Aorta (tissue), 5 donors: ENCODE data around the gene COX10. TPM values are rescaled to one million over a fixed set of nuclear protein-coding genes. Genes with fewer than 3 reads are reported as not detected.
"Not testable (repeated sequence)": the region's sequence is repeated elsewhere in the genome, so short reads cannot be mapped to it uniquely, and the experiment has no call there.

Experiments used
- ATAC-seq: fragments of 200-7000 bp; cut with Tn5 transposase; one replicate; pipeline ENCODE4 v1.9.1; 2022; ENCODE audit warnings: moderate library complexity; ENCODE audit not compliant: low FRiP score
- DNase-seq, 2 donors: peaks; one replicate each; pipeline ENCODE4 v3.0.0-alpha.2; 2020
- H3K27ac ChIP-seq, 2 donors: one replicate each; pipeline ENCODE4 v1.5.1; 2013; ENCODE audit warnings: low read length in 2 of 2, mild to moderate bottlenecking in 2 of 2, moderate library complexity in 2 of 2, control low read depth in 1 of 2, inconsistent platforms in 1 of 2, low read depth in 1 of 2
- H3K27me3 ChIP-seq, 2 donors: one replicate each; pipeline ENCODE4 v1.6.1; 2013; ENCODE audit warnings: control low read depth in 1 of 2, low read length in 1 of 2, mild to moderate bottlenecking in 1 of 2, moderate library complexity in 1 of 2; ENCODE audit not compliant: insufficient read depth in 2 of 2, control insufficient read depth in 1 of 2
- H3K36me3 ChIP-seq, 2 donors: one replicate each; pipeline ENCODE4 v1.6.1; 2013; ENCODE audit warnings: control low read depth in 1 of 2, low read length in 1 of 2, mild to moderate bottlenecking in 1 of 2; ENCODE audit not compliant: insufficient read depth in 2 of 2, control insufficient read depth in 1 of 2
- H3K4me1 ChIP-seq, 2 donors: one replicate each; pipeline ENCODE4 v1.6.1; 2013; ENCODE audit warnings: low read length in 2 of 2, control low read depth in 1 of 2, mild to moderate bottlenecking in 1 of 2, moderate library complexity in 1 of 2; ENCODE audit not compliant: insufficient read depth in 2 of 2, control insufficient read depth in 1 of 2
- H3K4me3 ChIP-seq, 2 donors: one replicate each; pipeline ENCODE4 v1.5.1; 2013; ENCODE audit warnings: low read length in 2 of 2, control low read depth in 1 of 2, mild to moderate bottlenecking in 1 of 2
- H3K9me3 ChIP-seq: one replicate; pipeline ENCODE4 v1.6.1; 2013; ENCODE audit warnings: mild to moderate bottlenecking, low read length; ENCODE audit not compliant: control insufficient read depth
- WGBS, 2 donors: extraction: QIAGEN DNeasy Blood & Tissue Kit; methylation state at CpG; one replicate each; pipeline ENCODE4 v1.1.7; 2013; 5-methylcytosine and 5-hydroxymethylcytosine counted together
- intact Hi-C, 2 donors: fragments of 100-400 bp; cut with DNase I; formaldehyde crosslinking; loops; one replicate each; pipeline versions ENCODE4 v1.14.2 to v1.15.0; 2022
- long read RNA-seq, 2 donors: library from polyadenylated mRNA; unstranded; transcript quantifications; one replicate each; pipeline ENCODE4 v2.0.0, GENCODE V29; 2020 to 2021
- polyA plus RNA-seq, 2 donors: library from polyadenylated mRNA; stranded (reverse); fragments of 200-250 nt; gene quantifications; one replicate each; pipeline ENCODE4 v1.2.3, GENCODE V29; 2013
- total RNA-seq, 2 donors: library from RNA; stranded (reverse); fragmentation: NEBNext Ultra II Directional; extraction: Animal tissue kit (Norgen Biotek cat#: 25700); gene quantifications; one replicate each; pipeline ENCODE4 v1.2.1, GENCODE V29; 2021
- donor health status: healthy with polysubstance abuse.
- donor health status: Bipolar disorder and iron deficiency.
- donor health status: DM: no; HTN: no; CAD: no.
- donor health status: DM: no; HTN: no; CAD: no.
- donor health status: DM: yes; HTN: yes; CAD: no.

The COX10 gene
- total RNA-seq (1 to 10 TPM; 8.6 to 9.9 TPM), polyA plus RNA-seq (1 to 10 TPM; 2.5 to 4.6 TPM)
- long read RNA-seq, donor 1, transcript COX10-201 (7 exons, 2,873 nt) = major isoform, 6 of 19 reads
- long read RNA-seq, donor 1, partial matches to known transcripts = 7 of 19 reads
- long read RNA-seq, donor 1, other reads (novel, unspliced or antisense) = 6 of 19 reads
- long read RNA-seq, donor 2, partial matches to known transcripts = 0 of 6 reads
- long read RNA-seq, donor 2, other reads (novel, unspliced or antisense) = 1 of 6 reads

DNA sequence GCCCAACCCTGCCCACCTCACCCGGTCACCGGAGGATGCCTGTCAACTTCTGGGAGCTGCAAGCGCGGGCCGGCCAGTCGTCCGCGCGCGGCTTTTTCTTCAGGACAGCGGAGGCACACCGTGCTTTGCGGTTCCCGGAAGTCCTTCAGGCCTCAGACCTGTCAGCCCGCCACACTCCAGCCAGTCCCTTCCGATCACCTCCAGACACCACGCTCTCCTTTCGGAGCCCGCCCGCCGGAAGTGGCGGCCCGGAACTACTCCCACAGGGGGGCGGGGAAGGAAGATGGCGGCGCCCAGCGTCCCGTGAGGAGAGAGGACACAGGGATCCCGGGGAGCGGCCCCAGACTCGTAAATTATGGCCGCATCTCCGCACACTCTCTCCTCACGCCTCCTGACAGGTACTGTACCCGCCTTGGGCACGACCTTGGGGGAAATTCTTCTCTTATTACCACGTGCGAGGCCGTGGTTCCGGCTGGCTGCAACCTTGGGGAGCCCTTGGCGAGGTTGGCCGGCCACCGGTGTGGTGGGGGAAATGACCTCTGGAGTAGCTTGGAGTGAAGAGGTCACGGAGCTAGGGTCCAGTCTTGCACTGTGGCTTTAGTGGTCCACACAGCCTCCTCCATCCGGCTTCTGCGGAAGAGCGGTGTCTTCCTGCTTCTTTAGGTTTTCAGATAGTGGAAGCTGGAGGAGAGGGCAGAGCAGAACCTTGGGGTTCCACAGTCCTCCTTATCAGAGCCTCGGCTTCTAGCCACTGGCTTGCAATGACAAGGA, at the start of gene COX10:
COX10 (plus strand) TSS at position 254 of the 771 bp plus-strand sequence; CDS start at position 356, 102 bp downstream.
- intact Hi-C loops = loop anchor here in 1 of 2 donors (10.0 kb wide), 1 partner anchor 125 kb away; no protein-coding TSS in a partner anchor
- Histone ChIP-seq H3K9me3 (no peaks in the 10 kb centered on the region), H3K36me3 (no peaks in the 10 kb centered on the region), H3K4me1 (peaks cover 0 to 8% of the 10 kb centered on the region in 2 donors), H3K4me3 (peak within 1 kb of the TSS; percentile 95 to 97), H3K27ac (peak within 1 kb of the TSS in 1 of 2 donors; percentile 50), H3K27me3 (no peaks in the 10 kb centered on the region)
- 0% methylated on average over 47 to 48 of the region's 48 CpGs for WGBS, 2 donors
- DNase-seq (peak; percentile 90 to 96), ATAC-seq (peak; percentile 98)

GRCh38 chr17:14021651-14022294, 47.5 kb upstream of the COX10 start:
- H3K27ac ChIP-seq, H3K4me3 ChIP-seq, intact Hi-C loops, H3K9me3 ChIP-seq, ATAC-seq, H3K36me3 ChIP-seq, DNase-seq, H3K4me1 ChIP-seq, H3K27me3 ChIP-seq: not testable (repeated sequence)
- WGBS, 2 donors = 75 to 82% methylated on average over 5 to 7 of the region's 9 CpGs

- intact Hi-C loops, H3K27ac ChIP-seq, H3K4me3 ChIP-seq, H3K9me3 ChIP-seq, DNase-seq, H3K27me3 ChIP-seq, ATAC-seq, H3K36me3 ChIP-seq, H3K4me1 ChIP-seq: not testable (repeated sequence)
- WGBS, 2 donors = 44% methylated on average over 1 of the region's 5 CpGs; no CpG with 5 or more reads in 1 of the 2 donors
Observed at GRCh38 chr17:14029755-14030154, 39.5 kb upstream of the COX10 start.

GRCh38 chr17:14032234-14032633, 37.1 kb upstream of the COX10 start:
- H3K27me3 ChIP-seq = no peaks in the 10 kb centered on the region
- peaks cover 1% of the 10 kb centered on the region for H3K9me3 ChIP-seq
- intact Hi-C loops = no loop called here
- 94% methylated on average over 3 of the region's 3 CpGs for WGBS, 2 donors
- ATAC-seq = no peak
- H3K36me3 ChIP-seq = peaks cover 0 to 4% of the 10 kb centered on the region in 2 donors
- H3K27ac ChIP-seq = no peak overlapping the region
- H3K4me1 ChIP-seq = no peaks in the 10 kb centered on the region
- no peak overlapping the region for H3K4me3 ChIP-seq
- no peak for DNase-seq

DNA sequence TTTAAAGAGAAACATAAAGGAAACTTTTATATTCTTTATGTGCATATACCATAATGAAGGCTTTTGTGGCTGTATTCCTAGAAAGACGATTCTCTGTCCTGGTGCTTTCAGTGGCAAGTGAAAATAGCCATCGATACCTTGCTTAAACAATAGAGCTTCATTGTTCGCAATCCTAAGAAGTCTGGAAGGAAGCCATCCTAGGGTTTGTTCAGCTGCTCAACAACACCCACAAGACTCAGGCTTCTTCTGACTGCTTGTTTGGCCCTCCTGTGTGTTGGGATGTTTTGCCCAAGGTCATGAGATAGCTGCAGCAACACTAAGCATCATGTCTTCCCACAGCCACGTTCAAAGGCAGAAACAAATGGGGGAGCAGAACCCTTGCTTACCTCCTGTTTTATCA, 36.1 kb upstream of the COX10 start:
- ATAC-seq = no peak
- Histone ChIP-seq H3K4me3 (no peak overlapping the region), H3K36me3 (peaks cover 0 to 4% of the 10 kb centered on the region in 2 donors), H3K4me1 (peaks cover under 1 to 1% of the 10 kb centered on the region in 2 donors), H3K9me3 (peaks cover 1% of the 10 kb centered on the region), H3K27me3 (no peaks in the 10 kb centered on the region), H3K27ac (no peak overlapping the region)
- intact Hi-C loops = no loop called here
- 80 to 89% methylated on average over 4 of the region's 4 CpGs for WGBS, 2 donors
- DNase-seq = no peak

GRCh38 chr17:14037453-14037852, 31.9 kb upstream of the COX10 start:
- ATAC-seq = no peak
- no peak overlapping the region for H3K4me3 ChIP-seq
- intact Hi-C loops = no loop called here

DNA sequence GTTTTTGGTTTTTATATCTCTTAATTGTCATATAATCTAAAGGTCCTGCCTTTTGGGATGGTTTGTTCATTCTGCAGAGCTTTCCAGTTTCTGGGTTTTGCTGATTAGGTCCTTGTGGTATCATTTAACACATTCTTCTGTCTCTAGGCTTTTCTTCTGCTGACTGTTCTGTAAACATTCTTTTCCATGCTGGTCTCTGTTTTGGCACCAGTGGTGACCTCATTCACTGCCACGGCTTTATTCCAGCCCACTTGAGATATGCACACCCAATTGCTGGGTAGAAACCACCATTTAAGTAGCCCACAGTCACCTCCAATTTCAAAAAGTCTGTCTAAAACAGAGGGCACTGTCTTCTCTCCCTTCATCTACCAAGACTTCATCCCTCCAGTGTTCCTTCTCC, 31.1 kb upstream of the COX10 start:
- H3K4me3 ChIP-seq = no peak overlapping the region
- H3K27ac ChIP-seq = no peak overlapping the region
- ATAC-seq (no peak), DNase-seq (no peak)
- peaks cover 0 to 4% of the 10 kb centered on the region in 2 donors for H3K36me3 ChIP-seq
- WGBS, 2 donors = 0 to 6% methylated on average over 1 of the region's 1 CpG
- H3K9me3 ChIP-seq = peaks cover 1% of the 10 kb centered on the region
- intact Hi-C loops = no loop called here
- peaks cover 4 to 5% of the 10 kb centered on the region in 2 donors for H3K4me1 ChIP-seq
- H3K27me3 ChIP-seq = no peaks in the 10 kb centered on the region

More at GRCh38 chr17:14037453-14037852, 31.9 kb upstream of the COX10 start:
- DNase-seq = no peak
- no peak overlapping the region for H3K27ac ChIP-seq
- 81 to 85% methylated on average over 1 of the region's 1 CpG for WGBS, 2 donors
- H3K9me3 ChIP-seq = peaks cover 1% of the 10 kb centered on the region
- peaks cover 4 to 5% of the 10 kb centered on the region in 2 donors for H3K4me1 ChIP-seq
- peaks cover 0 to 4% of the 10 kb centered on the region in 2 donors for H3K36me3 ChIP-seq
- H3K27me3 ChIP-seq = no peaks in the 10 kb centered on the region

DNA sequence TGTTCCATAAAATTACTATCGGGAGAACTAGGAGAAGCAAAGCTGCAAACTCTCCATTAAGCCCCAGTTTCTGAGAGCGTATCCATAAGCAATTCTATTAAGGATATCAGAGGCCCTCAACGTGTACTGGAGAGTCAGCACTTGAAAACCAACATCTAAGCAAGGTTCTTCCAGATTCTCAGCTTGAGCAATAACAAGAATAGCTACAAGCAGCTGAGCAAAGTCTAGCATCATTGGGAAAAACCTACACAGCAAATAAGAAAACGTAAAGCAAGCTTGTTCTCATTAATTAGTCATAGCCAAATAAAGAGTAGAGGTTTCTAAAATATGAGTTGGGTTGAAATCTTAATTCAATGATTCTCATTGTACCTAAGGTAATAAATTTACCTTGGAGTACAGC, 26.9 kb upstream of the COX10 start:
- no peak for DNase-seq
- H3K9me3 ChIP-seq = no peaks in the 10 kb centered on the region
- no peaks in the 10 kb centered on the region for H3K36me3 ChIP-seq
- H3K27ac ChIP-seq = no peak overlapping the region
- H3K4me1 ChIP-seq = peaks cover 4 to 5% of the 10 kb centered on the region in 2 donors
- H3K4me3 ChIP-seq = no peak overlapping the region
- no peak for ATAC-seq
- H3K27me3 ChIP-seq = no peaks in the 10 kb centered on the region
- intact Hi-C loops = no loop called here
- 94 to 96% methylated on average over 4 of the region's 4 CpGs for WGBS, 2 donors
